HUES48 (cell line): ENCODE results near the gene DACT1.
A peak's percentile ranks its signal among the peaks of the same experiment; 100 is the strongest.
"Not testable (repeated sequence)": the region's sequence is repeated elsewhere in the genome, so short reads cannot be mapped to it uniquely, and the experiment has no call there.

Experiments
- H3K27ac ChIP-seq: one replicate; pipeline ENCODE4 v1.7.0; 2013; ENCODE audit warnings: low read depth, low read length, inconsistent platforms
- H3K27me3 ChIP-seq: 2 replicates; pipeline ENCODE4 v1.6.1; 2013; ENCODE audit warnings: mild to moderate bottlenecking, low read length; ENCODE audit not compliant: control insufficient read depth, insufficient read depth
- H3K36me3 ChIP-seq: 2 replicates; pipeline ENCODE4 v1.6.1; 2013; ENCODE audit warnings: low read length; ENCODE audit not compliant: control insufficient read depth, insufficient read depth
- H3K4me1 ChIP-seq: 2 replicates; pipeline ENCODE4 v1.6.1; 2013; ENCODE audit warnings: mild to moderate bottlenecking, low read length; ENCODE audit not compliant: control insufficient read depth, insufficient read depth
- H3K4me3 ChIP-seq: 2 replicates; pipeline ENCODE4 v1.5.1; 2013; ENCODE audit warnings: mild to moderate bottlenecking, low read depth, low read length
- H3K9ac ChIP-seq: 2 replicates; pipeline ENCODE4 v1.6.1; 2013; ENCODE audit warnings: mild to moderate bottlenecking, low read depth, low read length, moderate library complexity
- H3K9me3 ChIP-seq: 2 replicates; pipeline ENCODE4 v1.6.1; 2013; ENCODE audit warnings: low read length; ENCODE audit not compliant: control insufficient read depth, insufficient read depth

DACT1 gene, protein sequence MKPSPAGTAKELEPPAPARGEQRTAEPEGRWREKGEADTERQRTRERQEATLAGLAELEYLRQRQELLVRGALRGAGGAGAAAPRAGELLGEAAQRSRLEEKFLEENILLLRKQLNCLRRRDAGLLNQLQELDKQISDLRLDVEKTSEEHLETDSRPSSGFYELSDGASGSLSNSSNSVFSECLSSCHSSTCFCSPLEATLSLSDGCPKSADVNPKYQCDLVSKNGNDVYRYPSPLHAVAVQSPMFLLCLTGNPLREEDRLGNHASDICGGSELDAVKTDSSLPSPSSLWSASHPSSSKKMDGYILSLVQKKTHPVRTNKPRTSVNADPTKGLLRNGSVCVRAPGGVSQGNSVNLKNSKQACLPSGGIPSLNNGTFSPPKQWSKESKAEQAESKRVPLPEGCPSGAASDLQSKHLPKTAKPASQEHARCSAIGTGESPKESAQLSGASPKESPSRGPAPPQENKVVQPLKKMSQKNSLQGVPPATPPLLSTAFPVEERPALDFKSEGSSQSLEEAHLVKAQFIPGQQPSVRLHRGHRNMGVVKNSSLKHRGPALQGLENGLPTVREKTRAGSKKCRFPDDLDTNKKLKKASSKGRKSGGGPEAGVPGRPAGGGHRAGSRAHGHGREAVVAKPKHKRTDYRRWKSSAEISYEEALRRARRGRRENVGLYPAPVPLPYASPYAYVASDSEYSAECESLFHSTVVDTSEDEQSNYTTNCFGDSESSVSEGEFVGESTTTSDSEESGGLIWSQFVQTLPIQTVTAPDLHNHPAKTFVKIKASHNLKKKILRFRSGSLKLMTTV

DNA sequence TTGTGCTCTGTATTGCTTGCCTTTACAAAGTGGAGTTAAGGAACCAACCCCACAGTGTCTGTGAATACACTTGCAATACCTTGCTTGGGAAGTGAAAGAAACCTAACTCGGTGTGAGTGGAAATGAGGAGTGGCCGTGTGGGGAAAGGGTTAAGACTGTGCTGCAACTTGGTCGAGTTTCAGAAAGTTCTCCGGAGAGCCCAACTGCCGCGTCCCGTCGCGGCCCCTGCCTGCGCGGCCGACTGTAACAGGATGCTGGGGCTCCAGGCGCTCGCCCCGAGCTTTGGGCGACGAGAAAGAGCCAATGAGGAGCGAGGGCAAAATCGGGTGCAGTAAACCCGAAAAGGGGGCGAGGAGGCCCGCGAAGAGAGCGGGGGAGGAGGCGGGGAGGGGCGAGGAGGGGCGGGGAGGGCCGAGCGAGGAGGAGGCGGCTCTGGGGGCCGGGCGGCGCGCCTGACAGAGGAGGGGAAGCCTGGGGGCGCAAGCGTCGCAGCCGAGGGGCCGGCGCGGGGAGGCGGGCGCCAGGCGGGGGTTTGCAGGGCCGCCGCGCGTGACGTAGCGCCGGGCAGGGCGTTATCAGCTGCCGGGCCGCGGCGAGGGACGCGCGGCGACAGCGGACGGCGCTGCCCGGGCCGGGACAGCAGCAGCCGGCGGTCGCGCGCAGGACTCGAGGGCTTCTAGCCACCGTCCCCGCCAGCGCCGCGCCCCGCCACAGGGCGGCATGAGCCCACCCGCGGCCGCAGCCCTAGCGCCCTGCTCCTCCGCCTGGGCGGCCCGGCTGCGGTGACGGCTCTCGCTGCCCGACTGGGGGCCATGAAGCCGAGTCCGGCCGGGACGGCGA, at the start of gene DACT1:
TSS of gene DACT1 (plus strand) at position 572 of the 840 bp plus-strand sequence. CDS start at position 813, 241 bp downstream.
- H3K4me1 ChIP-seq: peaks cover 54% of the 10 kb centered on the region
- H3K9ac ChIP-seq: peak within 1 kb of the TSS; percentile 56
- peak within 1 kb of the TSS; percentile 70 for H3K4me3 ChIP-seq
- H3K9me3 ChIP-seq: no peaks in the 10 kb centered on the region
- peak within 1 kb of the TSS; percentile 56 for H3K27ac ChIP-seq
- peaks cover 57% of the 10 kb centered on the region for H3K27me3 ChIP-seq
- H3K36me3 ChIP-seq: peaks cover 12% of the 10 kb centered on the region

DNA sequence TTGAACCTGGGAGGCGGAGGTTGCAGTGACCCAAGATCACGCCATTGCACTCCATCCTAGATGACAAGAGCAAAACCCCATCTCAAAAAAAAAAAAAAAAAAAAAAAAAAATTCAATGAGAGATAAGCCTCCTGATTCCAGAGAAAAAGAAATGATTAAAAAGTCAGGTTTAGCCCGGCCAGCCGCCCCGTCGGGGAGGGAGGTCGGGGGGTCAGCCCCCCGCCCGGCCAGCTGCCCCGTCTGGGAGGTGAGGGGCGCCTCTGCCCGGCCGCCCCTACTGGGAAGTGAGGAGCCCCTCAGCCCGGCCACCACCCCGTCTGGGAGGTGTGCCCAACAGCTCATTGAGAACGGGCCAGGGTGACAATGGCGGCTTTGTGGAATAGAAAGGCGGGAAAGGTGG, 49.4 kb upstream of the DACT1 start:
- H3K4me3 ChIP-seq, H3K9me3 ChIP-seq, H3K9ac ChIP-seq, H3K4me1 ChIP-seq, H3K36me3 ChIP-seq, H3K27ac ChIP-seq, H3K27me3 ChIP-seq: not testable (repeated sequence)

DNA sequence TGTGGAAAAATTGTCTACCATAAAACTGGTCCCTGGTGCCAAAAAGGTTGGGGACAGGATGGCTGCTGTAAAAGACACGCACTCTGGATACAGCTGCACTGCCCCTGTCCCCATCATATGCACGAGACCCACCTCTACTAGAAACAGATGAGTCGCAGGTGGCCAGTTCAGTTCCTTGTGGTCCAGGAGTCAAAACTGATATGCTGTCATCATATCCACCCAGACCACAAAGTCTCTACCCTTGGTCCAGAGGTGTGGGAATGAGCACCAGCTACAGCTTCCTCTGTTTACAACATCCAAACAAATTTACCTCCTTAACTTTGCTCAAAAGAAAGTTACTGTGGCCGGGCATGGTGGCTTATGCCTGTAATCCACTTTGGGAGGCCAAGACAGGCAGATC, 43.8 kb upstream of the DACT1 start:
- no peaks in the 10 kb centered on the region for H3K36me3 ChIP-seq
- H3K27ac ChIP-seq: no peak overlapping the region
- no peaks in the 10 kb centered on the region for H3K27me3 ChIP-seq

DNA sequence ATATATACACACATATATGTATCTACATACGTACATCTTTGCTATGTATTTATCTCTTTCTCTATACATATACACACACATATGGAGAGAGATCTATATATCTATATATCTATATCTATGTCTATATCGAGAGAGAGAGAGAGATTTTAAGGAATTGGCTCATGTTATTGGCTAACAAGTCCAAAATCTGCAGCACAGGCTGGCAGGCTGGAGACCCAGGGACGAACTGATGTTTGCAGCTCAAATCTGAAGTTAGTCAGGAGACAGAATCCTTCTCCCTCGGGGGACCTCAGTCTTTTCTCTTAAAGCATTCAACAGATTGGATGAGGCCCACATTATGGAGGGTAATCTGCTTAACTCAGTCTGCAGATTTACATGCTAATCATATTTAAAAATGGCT, 40.7 kb upstream of the DACT1 start:
- no peak overlapping the region for H3K27ac ChIP-seq
- H3K9me3 ChIP-seq: no peaks in the 10 kb centered on the region
- H3K36me3 ChIP-seq: no peaks in the 10 kb centered on the region
- no peak overlapping the region for H3K4me3 ChIP-seq
- peaks cover 12% of the 10 kb centered on the region; the same call in 1 of the 2 replicates for H3K4me1 ChIP-seq
- H3K27me3 ChIP-seq: no peaks in the 10 kb centered on the region
- H3K9ac ChIP-seq: no peak overlapping the region

More for the DNA sequence above, 43.8 kb upstream of the DACT1 start:
- H3K9ac ChIP-seq: no peak overlapping the region
- peaks cover 8% of the 10 kb centered on the region; the same call in 1 of the 2 replicates for H3K4me1 ChIP-seq
- no peaks in the 10 kb centered on the region for H3K9me3 ChIP-seq
- no peak overlapping the region for H3K4me3 ChIP-seq

DNA sequence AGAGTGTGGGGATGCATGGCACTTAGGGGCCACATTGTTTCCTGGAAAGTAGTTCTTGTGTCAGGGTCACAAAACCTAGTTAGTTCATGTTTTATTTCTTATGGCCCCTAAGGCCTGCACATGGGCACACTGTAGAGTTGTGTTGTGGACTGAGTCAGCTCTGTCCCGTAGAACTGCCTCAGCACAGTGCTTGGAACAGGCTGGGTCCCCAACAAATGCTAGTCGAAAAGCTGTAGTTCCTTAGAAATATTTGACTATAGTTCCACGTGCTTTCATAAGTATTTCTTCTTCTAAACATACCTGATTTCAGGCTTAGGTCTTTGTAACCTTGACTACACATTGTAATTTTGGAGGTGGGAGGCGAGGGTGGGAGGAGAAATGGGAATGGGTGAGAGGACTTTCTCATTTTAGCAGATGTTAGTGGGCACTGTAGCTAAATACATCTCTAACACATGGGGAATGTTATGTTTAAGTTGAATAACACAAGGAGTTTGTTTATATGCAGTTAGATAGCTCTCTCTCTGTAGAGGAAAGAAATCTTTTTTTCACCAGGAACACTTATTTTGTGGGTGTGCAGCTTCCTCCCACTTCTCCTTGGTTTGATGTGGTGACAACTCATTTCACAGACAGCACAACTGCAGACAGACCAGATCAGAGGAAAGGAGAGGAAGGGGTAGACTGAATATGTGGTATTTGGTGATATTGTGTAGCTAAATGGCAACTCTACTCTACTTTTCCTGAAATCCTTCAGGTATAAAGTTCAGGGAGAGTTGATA, 39.5 kb upstream of the DACT1 start:
- Histone ChIP-seq H3K4me3 (no peak overlapping the region), H3K9ac (no peak overlapping the region), H3K27ac (no peak overlapping the region), H3K27me3 (no peaks in the 10 kb centered on the region), H3K4me1 (peaks cover 12% of the 10 kb centered on the region; the same call in 1 of the 2 replicates), H3K36me3 (no peaks in the 10 kb centered on the region), H3K9me3 (no peaks in the 10 kb centered on the region)

DNA sequence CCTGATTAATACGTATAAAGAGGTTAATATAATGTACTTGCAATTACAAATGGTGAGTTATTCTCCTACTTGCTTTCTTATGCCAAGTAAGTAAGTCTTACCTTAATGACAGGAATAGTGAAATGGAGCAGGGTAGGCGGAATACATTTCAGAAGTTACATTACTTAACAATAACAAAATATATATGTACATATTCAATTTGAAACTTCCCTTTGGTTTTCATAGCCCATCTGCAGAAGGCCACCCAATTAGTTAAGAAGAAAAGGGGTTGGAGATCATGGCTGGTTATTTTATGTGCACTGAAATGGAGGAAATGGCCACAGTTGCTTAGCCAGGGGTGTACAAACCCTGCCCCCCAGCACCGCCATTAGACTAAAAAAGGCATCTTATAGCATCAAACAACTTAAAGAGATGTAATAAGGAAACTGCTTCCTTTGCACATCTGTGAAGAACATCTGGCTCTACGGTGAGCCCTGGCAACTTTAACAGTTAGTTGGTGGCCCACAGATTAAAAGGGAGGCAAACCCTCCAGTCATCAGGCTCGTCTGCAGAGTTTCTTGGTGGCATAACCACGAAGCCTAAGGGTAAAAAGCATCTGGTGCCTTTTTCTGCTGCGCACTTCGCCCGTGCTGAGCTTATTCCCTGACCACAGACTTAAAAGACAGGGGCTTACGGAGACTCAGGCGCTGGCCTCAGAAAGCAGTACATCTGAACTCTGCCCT, 38.8 kb upstream of the DACT1 start:
- H3K36me3 ChIP-seq: no peaks in the 10 kb centered on the region
- no peaks in the 10 kb centered on the region for H3K27me3 ChIP-seq
- H3K9ac ChIP-seq: no peak overlapping the region
- no peaks in the 10 kb centered on the region for H3K9me3 ChIP-seq
- no peak overlapping the region for H3K27ac ChIP-seq
- H3K4me3 ChIP-seq: no peak overlapping the region
- H3K4me1 ChIP-seq: peaks cover 12% of the 10 kb centered on the region; the same call in 1 of the 2 replicates

DNA sequence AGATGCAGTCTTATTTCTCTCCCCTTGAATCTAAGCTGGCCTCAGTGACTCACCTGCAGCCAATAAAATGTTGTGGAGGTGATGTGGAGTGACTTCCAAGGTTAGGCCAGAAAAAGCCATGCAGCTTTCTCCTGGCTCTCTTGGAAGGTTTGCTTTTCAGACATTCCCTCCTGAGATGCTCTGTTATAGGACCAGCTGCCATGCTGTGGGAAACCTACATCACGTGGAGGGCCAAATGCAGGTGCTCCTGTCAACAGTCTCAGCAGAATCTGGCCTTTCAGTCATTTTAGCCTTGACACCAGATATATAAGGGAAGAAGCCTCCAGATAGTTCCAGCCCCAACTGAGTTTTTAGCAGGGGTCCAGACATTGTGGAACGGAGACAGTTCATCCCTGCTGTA, 38.1 kb upstream of the DACT1 start:
- Histone ChIP-seq H3K9me3 (no peaks in the 10 kb centered on the region), H3K27ac (no peak overlapping the region), H3K9ac (no peak overlapping the region), H3K4me1 (peaks cover 12% of the 10 kb centered on the region; the same call in 1 of the 2 replicates), H3K27me3 (no peaks in the 10 kb centered on the region), H3K36me3 (no peaks in the 10 kb centered on the region), H3K4me3 (no peak overlapping the region)

DNA sequence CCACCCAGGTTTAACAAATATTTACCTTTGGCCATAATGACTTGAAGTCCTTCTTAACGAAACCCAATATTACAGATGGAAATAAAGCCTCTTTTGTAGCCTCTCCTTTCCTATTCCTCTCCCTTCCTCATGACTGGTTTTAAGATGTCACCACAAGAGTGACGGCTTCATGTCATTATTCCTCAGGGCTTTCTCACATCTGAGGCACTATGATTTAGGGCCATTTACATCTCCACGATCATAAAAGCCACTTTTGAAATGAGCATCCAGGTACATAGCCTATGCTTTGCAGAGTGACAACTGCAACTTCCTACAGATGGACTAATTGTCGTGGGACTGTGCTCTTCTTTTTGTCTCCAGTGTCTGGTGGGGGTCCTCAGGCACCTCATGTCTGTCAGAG, 32.3 kb upstream of the DACT1 start:
- Histone ChIP-seq H3K4me3 (no peak overlapping the region), H3K4me1 (peaks cover 9% of the 10 kb centered on the region), H3K9me3 (no peaks in the 10 kb centered on the region), H3K27ac (no peak overlapping the region), H3K27me3 (no peaks in the 10 kb centered on the region), H3K9ac (no peak overlapping the region), H3K36me3 (no peaks in the 10 kb centered on the region)

DNA sequence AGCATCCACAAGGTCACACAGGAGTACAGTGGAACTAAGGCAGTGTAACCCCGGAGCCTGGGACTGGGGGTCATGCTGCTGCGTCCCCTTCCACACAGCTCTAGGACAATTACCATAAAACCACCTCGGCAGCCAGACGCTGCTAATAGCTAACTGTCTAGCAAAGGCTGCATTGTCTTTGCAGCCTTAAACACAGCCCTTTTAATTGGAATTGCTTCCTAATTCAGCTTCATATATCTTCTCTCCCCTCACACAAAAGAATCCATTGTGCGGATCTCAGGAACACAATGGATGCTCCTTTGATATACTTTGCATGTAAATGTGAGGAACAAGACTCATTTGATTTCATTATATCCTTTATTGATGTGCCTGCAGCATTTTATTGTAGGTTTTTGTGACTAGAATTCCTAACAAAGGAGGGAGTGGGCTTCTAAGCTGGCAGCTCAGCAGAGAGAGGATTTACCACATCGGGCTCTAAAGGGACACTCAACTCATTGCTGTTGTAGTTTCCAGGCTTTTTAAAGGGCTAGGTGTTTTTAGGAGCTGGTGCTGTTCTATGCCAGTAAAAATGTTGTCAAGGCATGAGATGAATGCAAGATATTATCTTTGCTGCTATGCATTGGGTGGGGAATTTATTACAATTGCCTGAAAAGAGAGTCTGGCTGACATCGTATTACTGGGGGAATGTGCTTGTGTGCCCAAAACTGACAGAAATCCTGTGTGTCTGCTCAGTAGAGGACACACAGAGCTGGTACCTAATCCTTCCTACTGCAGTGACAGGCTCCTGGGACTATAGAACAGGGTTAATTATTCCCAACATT, 30.4 kb upstream of the DACT1 start:
- Histone ChIP-seq H3K27me3 (no peaks in the 10 kb centered on the region), H3K9me3 (no peaks in the 10 kb centered on the region), H3K9ac (no peak overlapping the region), H3K4me3 (no peak overlapping the region), H3K4me1 (peaks cover 9% of the 10 kb centered on the region), H3K27ac (no peak overlapping the region), H3K36me3 (no peaks in the 10 kb centered on the region)
